Peyer's patch (tissue), 4 donors: ENCODE results near the gene RFX2. TPM values are rescaled to one million over a fixed set of nuclear protein-coding genes. Genes with fewer than 3 reads are reported as not detected.
A peak's percentile ranks its signal among the peaks of the same experiment; 100 is the strongest.

Source experiments
- DNase-seq, 3 donors: peaks; one replicate each; pipeline ENCODE4 v3.0.0-alpha.2; 2017 to 2019
- H3K27ac ChIP-seq, 4 donors: fragments of 200-600 bp; sonication (generic); one replicate each; pipeline ENCODE4 v1.5.1; 2016 to 2019
- H3K27me3 ChIP-seq, 2 donors: fragments of 200-600 bp; sonication (generic); one replicate each; pipeline ENCODE4 v1.5.1; 2019
- H3K36me3 ChIP-seq, 3 donors: fragments of 200-600 bp; sonication (generic); one replicate each; pipeline ENCODE4 v1.5.1; 2016 to 2019
- H3K4me1 ChIP-seq, 4 donors: fragments of 200-600 bp; sonication (generic); one replicate each; pipeline ENCODE4 v1.5.1; 2016 to 2019
- H3K4me3 ChIP-seq, 4 donors: fragments of 200-600 bp; sonication (generic); 1 replicate in 3 of 4; 2 replicates in 1 of 4; pipeline ENCODE4 v1.5.1; 2016 to 2019; ENCODE audit warnings: mild to moderate bottlenecking in 1 of 4
- H3K9me3 ChIP-seq, 4 donors: fragments of 200-600 bp; sonication (generic); one replicate each; pipeline ENCODE4 v1.5.1; 2016 to 2019; ENCODE audit warnings: mild to moderate bottlenecking in 1 of 4
- POLR2A ChIP-seq, 2 donors: fragments of 450-650 bp; IDR thresholded peaks; one replicate each; pipeline ENCODE4 v1.5.1; 2017; ENCODE audit warnings: antibody characterized with exemption in 2 of 2, mild to moderate bottlenecking in 2 of 2, moderate library complexity in 2 of 2
- total RNA-seq, 4 donors: library from RNA; depleted of rRNA; stranded (reverse); fragments of >200 nt; gene quantifications; one replicate each; pipeline ENCODE4 v1.1.0, GENCODE V29; 2016
- TF ChIP-seq, protein P1 (sequence below), 6 experiments: fragments of 450-650 bp in 4 of 6; fragments of 200-600 bp in 2 of 6; sonication (generic) in 1 of 6; IDR thresholded peaks; one replicate each; pipeline ENCODE4 v1.5.1; 2017 to 2019; ENCODE audit warnings: antibody characterized with exemption in 6 of 6, mild to moderate bottlenecking in 3 of 6, moderate library complexity in 1 of 6

The RFX2 gene
- total RNA-seq, 4 donors from 2014 or later: 2.6 to 33.9 (median 10.3) TPM

DNA sequence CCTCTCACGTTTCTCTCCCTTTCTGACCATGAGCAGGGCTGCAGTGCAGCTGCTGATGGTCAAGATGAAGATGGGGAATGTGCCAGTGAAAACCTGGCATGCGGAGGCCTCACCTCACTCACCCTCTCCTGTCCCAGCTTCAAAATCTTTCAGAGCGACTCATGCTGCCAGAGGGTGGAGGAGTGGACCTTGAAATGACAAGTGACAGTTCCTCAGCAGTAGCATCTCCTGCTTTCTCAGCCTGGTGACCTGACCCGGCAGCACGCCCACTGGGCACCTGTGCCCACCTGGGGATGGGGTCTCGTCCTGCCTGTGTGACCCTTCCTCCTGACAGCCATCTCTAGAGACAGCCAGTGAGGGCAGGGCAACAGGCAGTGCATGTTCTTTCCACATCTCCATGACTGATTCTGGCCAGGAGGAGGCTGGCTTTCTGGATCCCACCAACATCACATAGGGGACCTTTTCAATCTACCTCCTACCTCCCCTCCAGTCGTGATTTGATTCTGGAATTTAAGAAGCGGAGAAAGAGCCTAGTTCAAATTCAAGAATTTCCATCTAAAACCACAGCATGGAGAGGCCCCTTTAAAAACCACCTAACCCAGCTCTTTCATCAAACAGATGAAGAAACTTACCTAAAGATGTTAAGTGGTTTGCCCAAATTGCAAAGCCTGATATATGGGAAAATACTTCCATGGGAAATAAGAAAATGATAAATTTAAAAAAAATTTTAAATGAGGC lies 45.8 kb downstream of the RFX2 start:
- Histone ChIP-seq H3K36me3 (no peaks in the 10 kb centered on the region), H3K4me1 (peaks cover 0 to 85% (median 2%) of the 10 kb centered on the region in 4 donors), H3K9me3 (no peaks in the 10 kb centered on the region), H3K27me3 (no peaks in the 10 kb centered on the region), H3K27ac (peak overlapping the region; percentile 40 to 92 (median 55)), H3K4me3 (no peak overlapping the region)
- DNase-seq: peak in 2 of 3 donors; percentile 7 to 46
- TF ChIP-seq, protein P1, sequence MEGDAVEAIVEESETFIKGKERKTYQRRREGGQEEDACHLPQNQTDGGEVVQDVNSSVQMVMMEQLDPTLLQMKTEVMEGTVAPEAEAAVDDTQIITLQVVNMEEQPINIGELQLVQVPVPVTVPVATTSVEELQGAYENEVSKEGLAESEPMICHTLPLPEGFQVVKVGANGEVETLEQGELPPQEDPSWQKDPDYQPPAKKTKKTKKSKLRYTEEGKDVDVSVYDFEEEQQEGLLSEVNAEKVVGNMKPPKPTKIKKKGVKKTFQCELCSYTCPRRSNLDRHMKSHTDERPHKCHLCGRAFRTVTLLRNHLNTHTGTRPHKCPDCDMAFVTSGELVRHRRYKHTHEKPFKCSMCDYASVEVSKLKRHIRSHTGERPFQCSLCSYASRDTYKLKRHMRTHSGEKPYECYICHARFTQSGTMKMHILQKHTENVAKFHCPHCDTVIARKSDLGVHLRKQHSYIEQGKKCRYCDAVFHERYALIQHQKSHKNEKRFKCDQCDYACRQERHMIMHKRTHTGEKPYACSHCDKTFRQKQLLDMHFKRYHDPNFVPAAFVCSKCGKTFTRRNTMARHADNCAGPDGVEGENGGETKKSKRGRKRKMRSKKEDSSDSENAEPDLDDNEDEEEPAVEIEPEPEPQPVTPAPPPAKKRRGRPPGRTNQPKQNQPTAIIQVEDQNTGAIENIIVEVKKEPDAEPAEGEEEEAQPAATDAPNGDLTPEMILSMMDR (IDR thresholded peaks at IDR 0.05): no peak
- TF ChIP-seq POLR2A (IDR thresholded peaks at IDR 0.05): no peak

DNA sequence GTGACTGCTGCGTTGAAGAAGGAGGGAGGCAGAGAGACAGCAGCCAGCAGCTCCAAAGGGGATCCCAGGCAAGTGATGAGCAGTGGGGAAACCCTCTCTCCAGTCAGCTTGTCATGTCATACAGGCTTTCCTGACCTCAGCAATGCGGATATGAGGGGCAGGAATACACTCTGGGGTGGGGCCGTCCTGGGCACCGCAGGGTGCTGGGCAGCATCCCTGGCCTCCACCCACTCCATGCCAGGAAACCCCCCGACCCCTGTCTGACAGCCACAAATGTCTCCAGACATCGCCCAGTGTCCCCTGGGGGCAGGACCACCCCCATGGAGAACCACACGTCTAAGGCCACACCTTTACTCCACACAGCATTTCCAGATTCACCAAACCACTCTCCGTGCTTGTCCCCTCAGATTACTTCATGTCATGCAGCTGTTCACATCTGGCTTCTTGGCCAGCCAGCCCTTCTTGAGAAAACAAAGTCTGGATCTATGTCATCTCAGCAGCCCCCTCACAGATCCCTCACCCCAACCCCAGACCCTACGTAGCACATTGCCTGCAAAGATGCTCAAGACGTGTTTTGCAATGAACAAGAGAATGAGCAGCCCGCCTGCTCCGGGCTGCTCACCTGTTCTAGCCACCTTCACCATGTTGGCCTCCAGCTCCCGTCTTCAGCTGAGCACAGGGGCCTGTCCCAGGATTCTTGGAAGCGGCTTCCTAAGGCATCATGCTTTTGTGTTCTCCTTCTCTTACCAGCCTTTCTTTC lies 46.5 kb downstream of the RFX2 start:
- no peaks in the 10 kb centered on the region for H3K36me3 ChIP-seq
- peaks cover 0 to 84% (median 2%) of the 10 kb centered on the region in 4 donors for H3K4me1 ChIP-seq
- no peaks in the 10 kb centered on the region for H3K9me3 ChIP-seq
- no peak overlapping the region for H3K4me3 ChIP-seq
- peak in 2 of 3 donors; percentile 12 to 44 for DNase-seq
- no peak for TF ChIP-seq POLR2A (IDR thresholded peaks at IDR 0.05)
- TF ChIP-seq, protein P1 (IDR thresholded peaks at IDR 0.05): no peak
- peak overlapping the region in 3 of 4 donors; percentile 40 to 92 (median 69) for H3K27ac ChIP-seq
- no peaks in the 10 kb centered on the region for H3K27me3 ChIP-seq

DNA sequence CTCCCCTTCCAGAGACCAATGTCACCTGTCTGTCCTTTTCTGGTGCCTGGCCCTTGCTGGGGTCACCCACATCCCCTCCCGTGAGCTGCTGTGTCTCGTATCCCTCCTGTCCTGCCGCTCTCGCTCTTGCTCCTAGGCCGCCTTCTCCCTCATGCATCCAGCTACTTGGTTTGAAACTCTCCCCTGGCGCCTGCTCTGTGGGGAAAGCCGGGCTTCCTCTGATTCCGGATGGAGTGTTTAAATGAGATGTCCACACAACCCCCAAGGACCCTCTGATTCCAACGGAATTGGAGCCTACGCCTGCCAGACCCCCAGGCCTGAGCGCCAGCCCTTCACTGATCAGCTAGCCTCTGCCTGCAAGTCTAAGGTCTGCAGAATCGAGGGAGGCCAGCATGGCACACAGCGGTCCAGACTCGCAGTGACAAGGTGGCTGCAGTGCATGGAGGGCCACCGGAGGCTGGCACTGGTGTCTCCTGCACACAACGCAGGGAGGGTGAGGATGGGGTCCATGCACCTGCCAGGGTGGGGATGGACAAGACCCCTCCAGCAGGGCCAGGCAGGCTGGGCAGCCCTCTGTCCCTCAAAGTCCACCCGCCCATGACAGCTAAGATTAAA lies 47.2 kb downstream of the RFX2 start:
- Histone ChIP-seq H3K4me1 (peaks cover 0 to 80% (median 3%) of the 10 kb centered on the region in 4 donors), H3K27me3 (no peaks in the 10 kb centered on the region), H3K9me3 (no peaks in the 10 kb centered on the region), H3K36me3 (no peaks in the 10 kb centered on the region), H3K27ac (peak overlapping the region; percentile 49 to 92 (median 66)), H3K4me3 (no peak overlapping the region)
- TF ChIP-seq POLR2A (IDR thresholded peaks at IDR 0.05): no peak
- TF ChIP-seq, protein P1 (IDR thresholded peaks at IDR 0.05): no peak
- peak in 2 of 3 donors; percentile 13 to 31 for DNase-seq

DNA sequence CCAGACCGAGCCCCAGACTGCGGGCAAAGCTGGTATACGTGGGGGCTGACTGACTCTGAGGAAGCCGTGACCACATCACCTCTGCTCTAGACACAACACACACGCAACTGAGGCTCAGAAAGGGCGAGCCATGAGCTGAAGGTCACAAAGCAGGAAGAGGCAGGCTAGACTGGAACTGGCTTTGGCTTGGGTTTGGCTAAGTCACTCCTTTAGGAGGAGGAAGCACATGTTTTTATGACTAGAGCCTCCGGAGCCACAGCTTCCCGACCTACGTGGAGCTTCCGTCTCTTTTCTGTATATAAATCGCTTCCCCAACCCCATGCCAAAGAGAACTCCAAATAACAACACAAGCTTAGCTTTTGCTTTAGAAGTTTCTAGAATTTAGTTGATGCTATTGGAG lies 48.0 kb downstream of the RFX2 start:
- Histone ChIP-seq H3K9me3 (no peaks in the 10 kb centered on the region), H3K27me3 (no peaks in the 10 kb centered on the region), H3K4me1 (peaks cover 0 to 80% (median 9%) of the 10 kb centered on the region in 4 donors), H3K4me3 (no peak overlapping the region), H3K27ac (peak overlapping the region; percentile 49 to 92 (median 66)), H3K36me3 (no peaks in the 10 kb centered on the region)
- no peak for TF ChIP-seq POLR2A (IDR thresholded peaks at IDR 0.05)
- TF ChIP-seq, protein P1 (IDR thresholded peaks at IDR 0.05): no peak
- peak in 2 of 3 donors; percentile 15 to 55 for DNase-seq

DNA sequence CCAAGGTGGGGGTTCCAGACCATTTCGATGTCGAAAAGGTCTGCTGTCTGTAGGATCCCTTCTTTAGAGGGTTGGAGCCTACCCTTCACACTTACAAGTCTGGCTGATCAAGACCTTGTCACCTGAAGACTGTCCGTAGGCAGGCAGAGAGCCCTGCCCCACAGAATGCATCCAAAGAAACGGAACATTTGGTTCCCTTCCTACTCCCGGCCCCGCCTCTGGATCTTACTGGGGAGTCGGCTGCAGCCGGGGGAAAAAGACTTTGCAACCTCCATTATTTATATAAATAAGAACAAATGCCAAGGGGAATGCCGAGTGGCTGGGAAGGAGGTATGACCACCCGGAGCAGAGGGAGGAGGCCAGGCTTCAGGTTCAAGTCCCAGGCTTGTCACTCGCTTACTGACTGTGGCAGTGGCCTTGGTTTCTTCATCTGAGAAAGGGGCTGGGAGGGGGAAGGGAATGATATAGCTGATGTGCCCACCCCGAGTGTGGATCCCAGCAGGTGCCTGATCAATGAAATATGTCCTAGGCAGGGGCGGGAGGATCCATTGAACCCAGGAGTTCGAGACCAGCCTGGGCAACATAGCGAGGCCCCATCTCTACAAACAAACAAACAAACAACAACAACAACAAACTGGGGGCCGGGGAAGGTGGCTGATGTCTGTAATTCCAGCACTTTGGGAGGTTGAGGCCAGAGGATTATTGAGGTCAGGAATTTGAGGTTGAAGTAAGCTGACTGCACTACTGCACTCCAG lies 48.7 kb downstream of the RFX2 start:
- H3K4me3 ChIP-seq: no peak overlapping the region
- DNase-seq: peak in 1 of 3 donors; percentile 60
- no peaks in the 10 kb centered on the region for H3K36me3 ChIP-seq
- H3K27me3 ChIP-seq: no peaks in the 10 kb centered on the region
- H3K27ac ChIP-seq: peak overlapping the region; percentile 49 to 92 (median 66)
- peaks cover 0 to 81% (median 12%) of the 10 kb centered on the region in 4 donors for H3K4me1 ChIP-seq
- TF ChIP-seq POLR2A (IDR thresholded peaks at IDR 0.05): no peak
- TF ChIP-seq, protein P1 (IDR thresholded peaks at IDR 0.05): no peak
- H3K9me3 ChIP-seq: no peaks in the 10 kb centered on the region
